K562 (cell line): ENCODE results near the gene C1QTNF6. TPM values are rescaled to one million over a fixed set of nuclear protein-coding genes. Genes with fewer than 3 reads are reported as not detected.

ENCODE experiments used
- BDP1 ChIP-seq: IDR thresholded peaks from 3 replicates; pipeline ENCODE4 v1.6.1; 2011; ENCODE audit not compliant: insufficient read length, insufficient read depth
- CEBPZ ChIP-seq: fragments of 150-350 bp; IDR thresholded peaks from 2 replicates; pipeline ENCODE4 v1.6.1; 2014; ENCODE audit warnings: low read depth, mild to moderate bottlenecking, low read length, borderline replicate concordance
- CLOCK ChIP-seq: fragments of 250-450 bp; sonication (Bioruptor Pico); IDR thresholded peaks from 2 replicates; pipeline ENCODE4 v1.4.0; 2020; ENCODE audit warnings: mild to moderate bottlenecking, moderate library complexity, borderline replicate concordance
- EP300 ChIP-seq: IDR thresholded peaks from 2 replicates; pipeline ENCODE4 v1.6.1; 2012; ENCODE audit warnings: low read length, improper control_type of control experiment
- GTF2A2 ChIP-seq: IDR thresholded peaks from 2 replicates; pipeline ENCODE4 v1.6.1; 2016; ENCODE audit warnings: mild to moderate bottlenecking, missing genetic modification characterization, missing compliant biosample characterization
- KDM4B ChIP-seq, 2 experiments: fragments of 450-650 bp in 1 of 2; sonication (generic) in 1 of 2; IDR thresholded peaks; 2 replicates each; pipeline ENCODE4 v1.6.1; 2016 to 2017; ENCODE audit warnings: borderline replicate concordance in 2 of 2, antibody characterized with exemption in 1 of 2, low read depth in 1 of 2, mild to moderate bottlenecking in 1 of 2
- KLF13 ChIP-seq: fragments of 450-650 bp; IDR thresholded peaks from 2 replicates; pipeline ENCODE4 v1.6.1; 2016; ENCODE audit warnings: missing genetic modification characterization, low read depth, mild to moderate bottlenecking, missing compliant biosample characterization, moderate library complexity, borderline replicate concordance
- MCM3 ChIP-seq: fragments of 450-650 bp; IDR thresholded peaks from 2 replicates; pipeline ENCODE4 v1.6.1; 2016
- MYC ChIP-seq, 2 experiments: fragments of 250-450 bp in 1 of 2; sonication (Bioruptor Pico) in 1 of 2; IDR thresholded peaks; 2 replicates each; pipeline versions ENCODE4 v1.5.1 to v1.6.1; 2012 to 2021; ENCODE audit warnings: low read depth in 2 of 2, borderline replicate concordance in 1 of 2, improper control_type of control experiment in 1 of 2, low read length in 1 of 2, mild to moderate bottlenecking in 1 of 2, moderate library complexity in 1 of 2
- POLR3A ChIP-seq: IDR thresholded peaks from 2 replicates; pipeline ENCODE4 v1.6.1; 2011; ENCODE audit warnings: borderline replicate concordance, mild to moderate bottlenecking, moderate library complexity; ENCODE audit not compliant: insufficient read length, insufficient read depth; ENCODE audit errors: extremely low read depth
- POLR3G ChIP-seq: IDR thresholded peaks from 2 replicates; pipeline ENCODE4 v1.6.1; 2011; ENCODE audit not compliant: insufficient read length, insufficient replicate concordance; ENCODE audit errors: extremely low read depth
- RAD51 ChIP-seq: fragments of 450-650 bp; IDR thresholded peaks from 2 replicates; pipeline ENCODE4 v1.7.1; 2016; ENCODE audit warnings: low read depth, mild to moderate bottlenecking, borderline replicate concordance
- SPI1 ChIP-seq: IDR thresholded peaks from 2 replicates; pipeline ENCODE4 v1.6.1; 2011; ENCODE audit warnings: low read depth, low read length, control low read depth, borderline replicate concordance
- VEZF1 ChIP-seq: fragments of 200-800 bp; sonication (Bioruptor generic); IDR thresholded peaks from 2 replicates; pipeline ENCODE4 v1.6.1; 2017; ENCODE audit warnings: missing genetic modification characterization, missing compliant biosample characterization
- ZNF695 ChIP-seq: fragments of 450-650 bp; formaldehyde crosslinking; IDR thresholded peaks from 2 replicates; pipeline ENCODE4 v1.4.0; 2020; ENCODE audit warnings: mild to moderate bottlenecking, moderate library complexity
- polyA plus RNA-seq, 8 experiments: library from polyadenylated mRNA; depleted of rRNA in 4 of 8; stranded (reverse) in 5 of 8; unstranded in 3 of 8; fragments of >200 nt; fragmentation: Nextera tagmentation in 2 of 8; fragmentation: Illumina TruSeq in 1 of 8; extraction: Ambion mirVana in 2 of 8; extraction: Trizol in 1 of 8; gene quantifications; 2 replicates each; pipeline versions ENCODE4 v1.2.1 to v1.2.3, GENCODE V29; 2011 to 2014; ENCODE audit warnings: inconsistent platforms in 1 of 8, missing spikeins in 1 of 8
- total RNA-seq, 7 experiments: library from RNA; depleted of rRNA in 6 of 7; stranded (reverse); fragments of >200 nt in 6 of 7; fragmentation: Illumina TruSeq in 2 of 7; extraction: Trizol in 2 of 7; gene quantifications; 2 replicates each; pipeline versions ENCODE4 v1.2.1 to v1.2.3, GENCODE V29; 2011 to 2021; ENCODE audit warnings: low replicate concordance in 1 of 7

Gene C1QTNF6
- total and polyA plus RNA-seq, 9 of the 15 experiments (the other 6 are each of a cell fraction or from before 2014, with no cell fraction given), result 0.18 to 0.92 (median 0.55) TPM

- TF ChIP-seq KDM4B (IDR thresholded peaks at IDR 0.05; ENCODE audit: borderline replicate concordance in 2 of 2, low read depth in 1 of 2) (no peak), SPI1 (no peak), VEZF1 (CRISPR knock-in tag) (peak; percentile 28; the same call in 1 of the 2 replicates), ZNF695 (CRISPR knock-in tag) (no peak), MYC (IDR thresholded peaks at IDR 0.05; ENCODE audit: low read depth, low read length) (no peak), MYC (CRISPR knock-in tag; IDR thresholded peaks at IDR 0.05; ENCODE audit: borderline replicate concordance, low read depth) (no peak), POLR3G (peak; percentile 20), KLF13 (tag) (peak; percentile 22; the same call in 1 of the 2 replicates), CEBPZ (no peak), POLR3A (peak; percentile 86), EP300 (peak; percentile 36; the same call in 1 of the 2 replicates), CLOCK (no peak), GTF2A2 (no peak), BDP1 (peak; percentile 44), MCM3 (no peak), RAD51 (0 out of 2 replicates have a peak, but pooled peaks have one; percentile 12)
Observed at GRCh38 chr22:37193629-37194191, 5.7 kb upstream of the C1QTNF6 start (continued).
